HFFc6 (cell line): Measurements from ENCODE around the gene ETV3. TPM values are rescaled to one million over a fixed set of nuclear protein-coding genes. Genes with fewer than 3 reads are reported as not detected.
A peak's percentile ranks its signal among the peaks of the same experiment; 100 is the strongest.

ENCODE experiments used
- DNase-seq: peaks from one replicate; pipeline ENCODE4 v3.0.0-alpha.2; 2018
- H3K27ac Mint-ChIP-seq: 2 replicates; pipeline ENCODE4 v1.8.0; 2020; ENCODE audit warnings: mild to moderate bottlenecking, mixed read lengths
- H3K27me3 Mint-ChIP-seq: 2 replicates; pipeline ENCODE4 v1.8.0; 2021; ENCODE audit warnings: mild to moderate bottlenecking, moderate library complexity, mixed read lengths; ENCODE audit not compliant: insufficient read depth
- H3K36me3 Mint-ChIP-seq: 2 replicates; pipeline ENCODE4 v1.8.0; 2021; ENCODE audit warnings: low read depth, mixed read lengths
- H3K4me1 Mint-ChIP-seq: 2 replicates; pipeline ENCODE4 v1.8.0; 2020; ENCODE audit warnings: low read depth, mixed read lengths
- H3K4me3 Mint-ChIP-seq: 2 replicates; pipeline ENCODE4 v1.8.0; 2020; ENCODE audit warnings: mild to moderate bottlenecking, moderate library complexity, mixed read lengths
- H3K9me3 Mint-ChIP-seq: 2 replicates; pipeline ENCODE4 v1.8.0; 2020; ENCODE audit warnings: mild to moderate bottlenecking, mixed read lengths
- total RNA-seq, 6 experiments: library from RNA; stranded (reverse); fragmentation: NEBNext Ultra II Directional; extraction: Animal tissue kit (Norgen Biotek cat#: 25700); gene quantifications; 2 replicates in 1 of 6; 3 replicates in 5 of 6; pipeline ENCODE4 v1.2.3, GENCODE V29; 2021
- TF ChIP-seq, protein P1 (sequence below): fragments of 200-600 bp; sonication (generic); IDR thresholded peaks from 2 replicates; pipeline ENCODE4 v1.5.0; 2021; ENCODE audit warnings: antibody characterized with exemption, mild to moderate bottlenecking

Gene ETV3
- total RNA-seq, 6 experiments from 2014 or later = 20.0 to 22.9 (median 21.0) TPM

DNA sequence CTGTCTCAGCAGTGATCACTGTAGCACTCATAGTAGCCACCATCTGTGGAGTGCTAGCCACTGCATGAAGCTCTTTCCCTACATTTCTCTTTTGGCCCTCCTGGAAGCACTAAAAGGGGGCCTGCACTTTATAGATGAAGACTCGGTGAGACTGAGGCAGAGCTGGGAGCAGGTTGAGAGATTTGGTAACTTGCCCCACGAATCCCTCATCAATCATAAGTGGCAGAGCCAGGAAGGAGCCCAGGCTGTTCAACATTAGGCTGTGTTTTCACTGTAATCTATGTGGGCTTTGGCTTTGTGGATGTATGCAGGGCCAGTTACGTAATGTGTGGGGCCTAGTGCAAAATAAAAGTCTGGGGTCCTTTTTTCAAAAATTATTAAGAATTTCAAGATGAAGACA lies 13.3 kb upstream of the ETV3 start:
- Mint-ChIP-seq H3K27ac (no peak overlapping the region), H3K27me3 (peaks cover 17% of the 10 kb centered on the region), H3K4me1 (peaks cover 37% of the 10 kb centered on the region), H3K4me3 (no peak overlapping the region), H3K36me3 (no peaks in the 10 kb centered on the region), H3K9me3 (no peaks in the 10 kb centered on the region)
- TF ChIP-seq, protein P1, sequence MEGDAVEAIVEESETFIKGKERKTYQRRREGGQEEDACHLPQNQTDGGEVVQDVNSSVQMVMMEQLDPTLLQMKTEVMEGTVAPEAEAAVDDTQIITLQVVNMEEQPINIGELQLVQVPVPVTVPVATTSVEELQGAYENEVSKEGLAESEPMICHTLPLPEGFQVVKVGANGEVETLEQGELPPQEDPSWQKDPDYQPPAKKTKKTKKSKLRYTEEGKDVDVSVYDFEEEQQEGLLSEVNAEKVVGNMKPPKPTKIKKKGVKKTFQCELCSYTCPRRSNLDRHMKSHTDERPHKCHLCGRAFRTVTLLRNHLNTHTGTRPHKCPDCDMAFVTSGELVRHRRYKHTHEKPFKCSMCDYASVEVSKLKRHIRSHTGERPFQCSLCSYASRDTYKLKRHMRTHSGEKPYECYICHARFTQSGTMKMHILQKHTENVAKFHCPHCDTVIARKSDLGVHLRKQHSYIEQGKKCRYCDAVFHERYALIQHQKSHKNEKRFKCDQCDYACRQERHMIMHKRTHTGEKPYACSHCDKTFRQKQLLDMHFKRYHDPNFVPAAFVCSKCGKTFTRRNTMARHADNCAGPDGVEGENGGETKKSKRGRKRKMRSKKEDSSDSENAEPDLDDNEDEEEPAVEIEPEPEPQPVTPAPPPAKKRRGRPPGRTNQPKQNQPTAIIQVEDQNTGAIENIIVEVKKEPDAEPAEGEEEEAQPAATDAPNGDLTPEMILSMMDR = no peak
- DNase-seq = no peak

DNA sequence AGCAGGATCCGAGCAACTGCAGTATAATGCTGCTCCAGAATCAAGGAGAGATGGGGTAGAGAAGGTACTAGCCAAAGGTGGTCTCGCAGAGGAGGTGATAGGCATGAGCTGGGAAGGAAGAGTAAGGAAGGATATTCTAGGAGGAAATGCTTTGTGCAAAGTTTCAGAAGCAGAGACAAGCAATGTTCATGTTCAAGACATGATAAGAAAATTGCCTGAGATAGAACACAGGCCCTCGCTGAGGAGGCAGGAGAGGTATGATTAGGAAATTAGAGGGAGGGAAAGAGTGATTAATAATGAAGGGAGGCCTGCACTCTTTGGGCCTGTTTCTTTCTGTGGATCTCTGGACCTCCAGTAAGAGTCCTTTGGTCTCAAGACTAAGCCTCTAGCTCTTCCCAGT lies 12.9 kb upstream of the ETV3 start:
- no peak overlapping the region for H3K27ac Mint-ChIP-seq
- peaks cover 17% of the 10 kb centered on the region for H3K27me3 Mint-ChIP-seq
- no peak overlapping the region for H3K4me3 Mint-ChIP-seq
- H3K9me3 Mint-ChIP-seq = no peaks in the 10 kb centered on the region
- TF ChIP-seq, protein P1 = no peak
- H3K36me3 Mint-ChIP-seq = no peaks in the 10 kb centered on the region
- no peak for DNase-seq
- peaks cover 33% of the 10 kb centered on the region for H3K4me1 Mint-ChIP-seq

DNA sequence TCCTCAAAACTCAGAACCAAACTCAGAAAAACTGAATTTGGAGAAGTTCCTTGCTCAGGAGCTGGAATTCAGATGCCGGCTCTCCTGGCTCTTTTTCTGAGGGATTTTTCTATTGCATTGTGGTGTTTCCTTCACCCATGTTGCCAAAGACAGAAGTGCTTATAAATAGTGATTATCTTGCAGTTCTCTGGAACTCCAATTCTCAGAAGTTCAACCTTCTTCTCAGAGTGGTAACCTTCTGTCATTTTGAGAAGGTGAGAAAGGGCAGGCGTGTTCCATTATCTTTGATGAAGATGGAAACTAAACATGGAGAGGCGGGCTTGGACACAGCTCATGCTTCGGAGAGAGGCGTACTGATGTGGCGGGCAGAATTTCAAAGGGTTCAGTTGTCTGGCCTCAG lies 12.4 kb upstream of the ETV3 start:
- Mint-ChIP-seq H3K4me1 (peaks cover 29% of the 10 kb centered on the region), H3K36me3 (no peaks in the 10 kb centered on the region), H3K9me3 (no peaks in the 10 kb centered on the region), H3K4me3 (no peak overlapping the region), H3K27me3 (peaks cover 17% of the 10 kb centered on the region), H3K27ac (no peak overlapping the region)
- TF ChIP-seq, protein P1 = no peak
- no peak for DNase-seq

DNA sequence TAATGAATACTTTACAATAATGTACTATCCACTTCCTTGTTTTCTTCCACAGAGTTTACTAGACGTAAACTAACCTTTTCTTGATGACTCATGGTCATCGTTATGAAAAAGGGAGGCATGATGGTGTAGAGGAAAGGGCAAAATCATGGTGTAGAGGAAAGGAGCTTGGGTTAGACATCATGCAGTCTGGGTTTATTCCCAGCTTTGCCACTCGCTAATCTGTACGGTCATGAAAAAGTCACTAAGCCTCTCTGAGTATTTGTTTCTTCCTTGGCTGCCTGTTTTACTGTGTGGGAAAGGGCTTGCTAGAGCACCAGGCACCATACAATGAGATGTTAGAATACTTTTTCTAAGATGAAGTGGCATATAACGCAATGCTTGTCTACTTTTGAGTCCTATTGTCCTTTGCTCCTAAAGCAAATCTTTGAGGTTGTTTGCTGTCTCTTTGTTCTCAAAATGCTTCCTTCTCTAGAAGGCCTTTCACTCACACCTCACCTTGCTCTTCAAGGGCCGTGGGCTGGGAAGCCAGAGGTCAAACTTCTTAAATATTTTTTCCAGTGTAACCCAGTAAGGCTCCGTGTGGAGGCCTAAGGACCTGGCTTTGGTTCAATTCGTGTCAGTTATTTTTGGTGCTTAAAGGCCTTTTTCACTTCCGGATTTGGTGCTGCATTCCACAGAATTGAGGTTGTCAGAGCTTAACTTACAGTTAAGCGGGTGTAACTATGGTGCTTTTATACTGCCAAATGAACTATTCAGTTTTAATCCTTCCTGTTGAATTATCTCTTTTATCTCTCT lies 9.9 kb upstream of the ETV3 start:
- DNase-seq = peak; percentile 28
- H3K9me3 Mint-ChIP-seq = no peaks in the 10 kb centered on the region
- H3K4me3 Mint-ChIP-seq = no peak overlapping the region
- peak overlapping the region; percentile 54 for H3K27ac Mint-ChIP-seq
- H3K36me3 Mint-ChIP-seq = no peaks in the 10 kb centered on the region
- peaks cover 27% of the 10 kb centered on the region for H3K4me1 Mint-ChIP-seq
- peaks cover 16% of the 10 kb centered on the region for H3K27me3 Mint-ChIP-seq
- TF ChIP-seq, protein P1 = no peak

DNA sequence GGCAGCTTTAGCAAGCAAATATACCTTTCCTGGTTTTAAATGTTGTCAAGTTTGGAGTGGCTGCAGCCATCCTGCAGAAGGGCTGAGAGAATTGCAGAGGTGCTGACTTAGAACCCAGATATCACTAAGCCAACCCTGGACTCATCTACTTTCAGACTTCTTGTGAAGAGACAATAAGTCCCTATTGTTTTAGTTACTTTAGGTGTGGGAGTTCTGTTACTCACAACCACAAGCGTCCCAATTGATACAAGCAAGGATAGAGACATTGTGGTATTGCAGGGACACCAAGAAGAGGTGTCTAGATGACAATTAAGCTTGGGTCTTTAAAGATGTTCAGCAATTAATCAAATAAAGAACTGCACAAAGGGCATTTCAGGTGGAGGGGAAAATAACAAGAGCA lies 8.8 kb upstream of the ETV3 start:
- H3K4me3 Mint-ChIP-seq = no peak overlapping the region
- peaks cover 27% of the 10 kb centered on the region for H3K4me1 Mint-ChIP-seq
- no peak for DNase-seq
- TF ChIP-seq, protein P1 = no peak
- peaks cover 12% of the 10 kb centered on the region for H3K27me3 Mint-ChIP-seq
- H3K9me3 Mint-ChIP-seq = no peaks in the 10 kb centered on the region
- H3K36me3 Mint-ChIP-seq = no peaks in the 10 kb centered on the region
- no peak overlapping the region for H3K27ac Mint-ChIP-seq
